ENCODE results near the gene EGLN3.
"Not testable (repeated sequence)": the region's sequence is repeated elsewhere in the genome, so short reads cannot be mapped to it uniquely, and the experiment has no call there.

The EGLN3 gene

GRCh38 chr14:33934043-33934750 lies 16.7 kb downstream of the EGLN3 start:
- no peak for DNase-seq

GRCh38 chr14:33933386-33933933 lies 17.4 kb downstream of the EGLN3 start:
- no peak for DNase-seq

- DNase-seq, result no peak
Measured at GRCh38 chr14:33932576-33933345, 18.1 kb downstream of the EGLN3 start.

GRCh38 chr14:33932033-33932432 lies 18.8 kb downstream of the EGLN3 start:
- DNase-seq, result no peak

GRCh38 chr14:33931461-33931860 lies 19.4 kb downstream of the EGLN3 start:
- no peak for DNase-seq

GRCh38 chr14:33930439-33930838 lies 20.4 kb downstream of the EGLN3 start:
- no peak for DNase-seq

GRCh38 chr14:33929799-33930408 lies 21.0 kb downstream of the EGLN3 start:
- no peak for DNase-seq

- DNase-seq, result no peak
Measured at GRCh38 chr14:33928895-33929294, 22.0 kb downstream of the EGLN3 start.

- DNase-seq, result no peak
Measured at GRCh38 chr14:33927944-33928343, 22.9 kb downstream of the EGLN3 start.

GRCh38 chr14:33926967-33927366 lies 23.9 kb downstream of the EGLN3 start:
- DNase-seq, result not testable (repeated sequence)

- DNase-seq, result no peak
Measured at GRCh38 chr14:33925946-33926345, 24.9 kb downstream of the EGLN3 start.

GRCh38 chr14:33925235-33925634 lies 25.6 kb downstream of the EGLN3 start:
- DNase-seq, result no peak

GRCh38 chr14:33924566-33925100 lies 26.2 kb downstream of the EGLN3 start:
- DNase-seq, result no peak

- DNase-seq, result no peak
Measured at GRCh38 chr14:33922125-33922524, 28.7 kb downstream of the EGLN3 start.

- DNase-seq, result no peak
Measured at GRCh38 chr14:33918256-33918655, 32.6 kb downstream of the EGLN3 start.

- no peak for DNase-seq
Measured at GRCh38 chr14:33917661-33918060, 33.2 kb downstream of the EGLN3 start.

- no peak for DNase-seq
Measured at GRCh38 chr14:33916663-33917565, 34.0 kb downstream of the EGLN3 start.

- DNase-seq, result no peak
Measured at GRCh38 chr14:33915682-33916081, 35.2 kb downstream of the EGLN3 start.

- DNase-seq, result no peak
Measured at GRCh38 chr14:33914676-33915516, 36.0 kb downstream of the EGLN3 start.

- DNase-seq, result no peak
Measured at GRCh38 chr14:33911046-33911445, 39.8 kb downstream of the EGLN3 start.

- DNase-seq, result no peak
Measured at GRCh38 chr14:33910435-33910834, 40.4 kb downstream of the EGLN3 start.
